PC-3 (cell line): ENCODE results near the gene HCAR2. TPM values are rescaled to one million over a fixed set of nuclear protein-coding genes. Genes with fewer than 3 reads are reported as not detected.

ENCODE experiments used
- ATAC-seq: fragments of 200-7000 bp; cut with Tn5 transposase; 2 replicates; pipeline ENCODE4 v1.9.1; 2020; ENCODE audit warnings: mild to moderate bottlenecking, moderate library complexity
- BruUV-seq: library from RNA; stranded (reverse); fragments of 400-500 nt; replicated peaks from 2 replicates; lab custom pipeline; 2021; lab: Mats Ljungman, UMichigan
- CTCF ChIA-PET: fragments of 300-600 bp; sonication (Branson Sonifier 250); formaldehyde crosslinking; loops from one replicate; lab custom pipeline; 2022; ENCODE audit warnings: antibody characterized with exemption; lab: Charles Lee
- POLR2A ChIA-PET: fragments of 300-600 bp; sonication (Branson Sonifier 250); formaldehyde crosslinking; loops from one replicate; lab custom pipeline; 2022; ENCODE audit warnings: antibody characterized with exemption; ENCODE audit not compliant: unreplicated experiment; lab: Charles Lee
- DNase-seq: peaks from one replicate; pipeline ENCODE4 v3.0.0-alpha.2; 2015
- H2AFZ ChIP-seq: fragments of 300-600 bp; sonication (generic); 2 replicates; pipeline ENCODE4 v1.6.0; 2016; ENCODE audit warnings: antibody characterized with exemption, low read length
- H3F3A ChIP-seq: fragments of 300-600 bp; sonication (generic); one replicate; pipeline ENCODE4 v1.6.0; 2017; ENCODE audit warnings: antibody characterized with exemption, low read length, control low read depth, mild to moderate bottlenecking; ENCODE audit not compliant: unreplicated experiment
- H3K27ac ChIP-seq: fragments of 300-600 bp; sonication (generic); 2 replicates; pipeline ENCODE4 v1.5.1; 2016; ENCODE audit warnings: mild to moderate bottlenecking, low read length
- H3K27me3 ChIP-seq: fragments of 300-600 bp; sonication (generic); 2 replicates; pipeline ENCODE4 v1.6.1; 2016; ENCODE audit warnings: low read length, mixed read lengths
- H3K36me3 ChIP-seq: fragments of 300-600 bp; sonication (generic); 2 replicates; pipeline ENCODE4 v1.6.1; 2016; ENCODE audit warnings: low read depth, mixed run types, low read length, mixed read lengths
- H3K4me1 ChIP-seq: fragments of 300-600 bp; sonication (generic); 2 replicates; pipeline ENCODE4 v1.5.1; 2016; ENCODE audit warnings: low read length; ENCODE audit not compliant: insufficient read depth
- H3K4me2 ChIP-seq: fragments of 300-600 bp; sonication (generic); 2 replicates; pipeline ENCODE4 v1.6.0; 2016; ENCODE audit warnings: low read length
- H3K4me3 ChIP-seq: fragments of 300-600 bp; sonication (generic); 2 replicates; pipeline ENCODE4 v1.5.1; 2016; ENCODE audit warnings: mild to moderate bottlenecking, low read length, mixed read lengths
- H3K79me2 ChIP-seq: fragments of 300-600 bp; sonication (generic); 2 replicates; pipeline ENCODE4 v1.6.1; 2017; ENCODE audit warnings: low read length, mixed read lengths
- H3K9ac ChIP-seq: fragments of 300-600 bp; sonication (generic); 2 replicates; pipeline ENCODE4 v1.6.0; 2016; ENCODE audit warnings: mild to moderate bottlenecking, low read length
- H3K9me2 ChIP-seq: fragments of 300-600 bp; sonication (generic); replicated peaks from 2 replicates; pipeline ENCODE4 v1.6.1; 2016; ENCODE audit warnings: mixed run types, low read length, mixed read lengths
- H3K9me3 ChIP-seq: fragments of 300-600 bp; sonication (generic); 2 replicates; pipeline ENCODE4 v1.6.1; 2016; ENCODE audit warnings: low read length, mixed read lengths
- H4K20me1 ChIP-seq: fragments of 300-600 bp; sonication (generic); 2 replicates; pipeline ENCODE4 v1.6.1; 2016; ENCODE audit warnings: low read length, mixed read lengths
- CTCF ChIP-seq: fragments of 300-600 bp; sonication (generic); conservative IDR thresholded peaks from 2 replicates; pipeline ENCODE4 v1.5.1; 2017; ENCODE audit warnings: antibody characterized with exemption, low read depth, mild to moderate bottlenecking, low read length
- EZH2 ChIP-seq: fragments of 300-600 bp; sonication (generic); IDR thresholded peaks from one replicate; pipeline ENCODE4 v1.6.1; 2017; ENCODE audit warnings: antibody characterized with exemption, mild to moderate bottlenecking, low read length; ENCODE audit not compliant: unreplicated experiment
- EZH2phosphoT487 ChIP-seq: fragments of 300-600 bp; sonication (generic); IDR thresholded peaks from 2 replicates; pipeline ENCODE4 v1.6.1; 2018; ENCODE audit warnings: mild to moderate bottlenecking, antibody characterized with exemption, low read length, borderline replicate concordance
- intact Hi-C: fragments of 100-400 bp; cut with micrococcal nuclease; formaldehyde crosslinking; loops from 2 replicates; pipeline ENCODE4 v1.9.0; 2023
- total RNA-seq: library from RNA; depleted of rRNA; stranded (reverse); fragments of >200 nt; gene quantifications from 2 replicates; pipeline ENCODE4 v1.2.3, GENCODE V29; 2014; rRNA removed

Gene HCAR2
- total RNA-seq, 1 experiment from 2014 or later = not detected

GRCh38 chr12:122651520-122652224, 51.5 kb downstream of the HCAR2 start:
- Histone ChIP-seq H3K4me2 (no peak overlapping the region), H3K9me2 (no peaks in the 10 kb centered on the region), H3K4me3 (no peak overlapping the region), H3K79me2 (no peaks in the 10 kb centered on the region), H2AFZ (no peak overlapping the region), H3K4me1 (peaks cover 2% of the 10 kb centered on the region), H3F3A (peaks cover under 1% of the 10 kb centered on the region), H3K27me3 (no peaks in the 10 kb centered on the region), H3K9me3 (no peaks in the 10 kb centered on the region), H3K36me3 (no peaks in the 10 kb centered on the region), H4K20me1 (no peaks in the 10 kb centered on the region), H3K27ac (no peak overlapping the region), H3K9ac (no peak overlapping the region)
- intact Hi-C loops = no loop called here
- DNase-seq (no peak), ATAC-seq (no peak)
- TF ChIP-seq EZH2 = no peak
- TF ChIP-seq EZH2phosphoT487 = no peak
- no peak for TF ChIP-seq CTCF
- ChIA-PET CTCF (no interaction called here), POLR2A (interaction anchor here (0.6 kb wide), 1 partner anchor 17 kb away, joined by 3 read pairs; no protein-coding TSS in a partner anchor)
- BruUV-seq = no TSS peak

Other genes starting within 250 kb of the HCAR2 start
- 14.4 and 15.0 TPM in 2 replicates for gene ZCCHC8, start 202.4 kb downstream of the HCAR2 start, total RNA-seq
- 87.3 and 105 TPM in 2 replicates for gene RSRC2, start 176.4 kb downstream of the HCAR2 start, total RNA-seq
- 80.3 and 84.8 TPM in 2 replicates for gene KNTC1, start 176.1 kb downstream of the HCAR2 start, total RNA-seq
- gene HCAR3, start 13.5 kb upstream of the HCAR2 start, total RNA-seq = not detected in 2 replicates
- 4.0 and 4.7 TPM in 2 replicates for gene HCAR1, start 27.5 kb upstream of the HCAR2 start, total RNA-seq
- gene DENR, start 49.5 kb upstream of the HCAR2 start, total RNA-seq = 83.3 and 91.9 TPM in 2 replicates
- gene CCDC62, start 71.2 kb upstream of the HCAR2 start, total RNA-seq = 0.47 and 0.58 TPM in 2 replicates
- 46.1 and 83.6 TPM in 2 replicates for gene HIP1R, start 132.1 kb upstream of the HCAR2 start, total RNA-seq
- gene VPS37B, start 192.8 kb upstream of the HCAR2 start, total RNA-seq = 74.3 and 80.8 TPM in 2 replicates